ENCODE results near the gene NGEF. TPM values are rescaled to one million over a fixed set of nuclear protein-coding genes. Genes with fewer than 3 reads are reported as not detected.

The NGEF gene
- total RNA-seq, 1 donor from 2014 or later: 0.35 TPM

GRCh38 chr2:232973796-232974195 lies 39.3 kb downstream of the NGEF start:
- DNase-seq (ENCODE audit: low spot score): peak; percentile 6

GRCh38 chr2:232973011-232973735 lies 39.9 kb downstream of the NGEF start:
- peak; percentile 72 for DNase-seq (ENCODE audit: low spot score)

GRCh38 chr2:232971744-232972143 lies 41.3 kb downstream of the NGEF start:
- DNase-seq (ENCODE audit: low spot score): peak; percentile 75

GRCh38 chr2:232970051-232970450 lies 43.0 kb downstream of the NGEF start:
- no peak for DNase-seq (ENCODE audit: low spot score)

- no peak for DNase-seq (ENCODE audit: low spot score)
Measured at GRCh38 chr2:232967474-232967873, 45.6 kb downstream of the NGEF start.

- no peak for DNase-seq (ENCODE audit: low spot score)
Measured at GRCh38 chr2:232966122-232966521, 46.9 kb downstream of the NGEF start.

GRCh38 chr2:232963913-232964312 lies 49.1 kb downstream of the NGEF start:
- DNase-seq (ENCODE audit: low spot score): no peak

GRCh38 chr2:232960862-232961261 lies 52.2 kb downstream of the NGEF start:
- no peak for DNase-seq (ENCODE audit: low spot score)

GRCh38 chr2:232959139-232959538 lies 53.9 kb downstream of the NGEF start:
- no peak for DNase-seq (ENCODE audit: low spot score)

- DNase-seq (ENCODE audit: low spot score): no peak
Measured at GRCh38 chr2:232957657-232958090, 55.4 kb downstream of the NGEF start.

- no peak for DNase-seq (ENCODE audit: low spot score)
Measured at GRCh38 chr2:232955856-232956255, 57.2 kb downstream of the NGEF start.

- DNase-seq (ENCODE audit: low spot score): no peak
Measured at GRCh38 chr2:232954691-232955090, 58.4 kb downstream of the NGEF start.

- no peak for DNase-seq (ENCODE audit: low spot score)
Measured at GRCh38 chr2:232951891-232952290, 61.2 kb downstream of the NGEF start.

- DNase-seq (ENCODE audit: low spot score): no peak
Measured at GRCh38 chr2:232951181-232951580, 61.9 kb downstream of the NGEF start.

- no peak for DNase-seq (ENCODE audit: low spot score)
Measured at GRCh38 chr2:232950751-232951150, 62.3 kb downstream of the NGEF start.

GRCh38 chr2:232949016-232949415 lies 64.0 kb downstream of the NGEF start:
- DNase-seq (ENCODE audit: low spot score): no peak

GRCh38 chr2:232942831-232943230 lies 70.2 kb downstream of the NGEF start:
- DNase-seq (ENCODE audit: low spot score): no peak

GRCh38 chr2:232941912-232942594 lies 71.0 kb downstream of the NGEF start:
- no peak for DNase-seq (ENCODE audit: low spot score)

- DNase-seq (ENCODE audit: low spot score): no peak
Measured at GRCh38 chr2:232941400-232941799, 71.7 kb downstream of the NGEF start.

- no peak for DNase-seq (ENCODE audit: low spot score)
Measured at GRCh38 chr2:232940724-232941123, 72.3 kb downstream of the NGEF start.

GRCh38 chr2:232937278-232937906 lies 75.7 kb downstream of the NGEF start:
- DNase-seq (ENCODE audit: low spot score): no peak

GRCh38 chr2:232931636-232932035 lies 81.4 kb downstream of the NGEF start:
- no peak for DNase-seq (ENCODE audit: low spot score)

GRCh38 chr2:232930059-232930400 lies 83.0 kb downstream of the NGEF start:
- DNase-seq (ENCODE audit: low spot score): no peak

Data from mesenteric fat pad (tissue), 1 donor.